ENCODE data around the gene EIF4G1. TPM values are rescaled to one million over a fixed set of nuclear protein-coding genes. Genes with fewer than 3 reads are reported as not detected.

EIF4G1 gene
- total RNA-seq, 2 donors from 2014 or later, result 263 to 524 TPM

GRCh38 chr3:184322731-184323487 lies 8.5 kb downstream of the EIF4G1 start:
- Histone ChIP-seq H3K4me3 (no peak overlapping the region), H3K27me3 (no peaks in the 10 kb centered on the region), H3K4me1 (peaks cover 4% of the 10 kb centered on the region), H3K9ac (ENCODE audit: low read depth in 2 of 2, low read length in 2 of 2) (no peak overlapping the region), H3K27ac (no peak overlapping the region), H3K36me3 (peaks cover 46% of the 10 kb centered on the region), H3K9me3 (no peaks in the 10 kb centered on the region)
- TF ChIP-seq, protein P1, sequence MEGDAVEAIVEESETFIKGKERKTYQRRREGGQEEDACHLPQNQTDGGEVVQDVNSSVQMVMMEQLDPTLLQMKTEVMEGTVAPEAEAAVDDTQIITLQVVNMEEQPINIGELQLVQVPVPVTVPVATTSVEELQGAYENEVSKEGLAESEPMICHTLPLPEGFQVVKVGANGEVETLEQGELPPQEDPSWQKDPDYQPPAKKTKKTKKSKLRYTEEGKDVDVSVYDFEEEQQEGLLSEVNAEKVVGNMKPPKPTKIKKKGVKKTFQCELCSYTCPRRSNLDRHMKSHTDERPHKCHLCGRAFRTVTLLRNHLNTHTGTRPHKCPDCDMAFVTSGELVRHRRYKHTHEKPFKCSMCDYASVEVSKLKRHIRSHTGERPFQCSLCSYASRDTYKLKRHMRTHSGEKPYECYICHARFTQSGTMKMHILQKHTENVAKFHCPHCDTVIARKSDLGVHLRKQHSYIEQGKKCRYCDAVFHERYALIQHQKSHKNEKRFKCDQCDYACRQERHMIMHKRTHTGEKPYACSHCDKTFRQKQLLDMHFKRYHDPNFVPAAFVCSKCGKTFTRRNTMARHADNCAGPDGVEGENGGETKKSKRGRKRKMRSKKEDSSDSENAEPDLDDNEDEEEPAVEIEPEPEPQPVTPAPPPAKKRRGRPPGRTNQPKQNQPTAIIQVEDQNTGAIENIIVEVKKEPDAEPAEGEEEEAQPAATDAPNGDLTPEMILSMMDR (IDR thresholded peaks at IDR 0.05), result no peak
- intact Hi-C loops (cut with DNase I), result no loop called here
- DNase-seq, result no peak

- Histone ChIP-seq H3K27me3 (no peaks in the 10 kb centered on the region), H3K9me3 (no peaks in the 10 kb centered on the region), H3K4me3 (no peak overlapping the region), H3K27ac (no peak overlapping the region), H3K36me3 (peaks cover 47% of the 10 kb centered on the region), H3K9ac (ENCODE audit: low read depth in 2 of 2, low read length in 2 of 2) (no peak overlapping the region), H3K4me1 (peaks cover 4% of the 10 kb centered on the region)
- intact Hi-C loops (cut with DNase I), result no loop called here
- TF ChIP-seq, protein P1 (IDR thresholded peaks at IDR 0.05), result no peak
- no peak for DNase-seq
Observed at GRCh38 chr3:184323696-184324095, 9.3 kb downstream of the EIF4G1 start.

GRCh38 chr3:184325269-184325668 lies 10.9 kb downstream of the EIF4G1 start:
- H3K4me3 ChIP-seq, result no peak overlapping the region
- DNase-seq, result no peak
- H3K4me1 ChIP-seq, result no peaks in the 10 kb centered on the region
- H3K9me3 ChIP-seq, result no peaks in the 10 kb centered on the region
- peaks cover 54% of the 10 kb centered on the region for H3K36me3 ChIP-seq
- H3K9ac ChIP-seq (ENCODE audit: low read depth in 2 of 2, low read length in 2 of 2), result no peak overlapping the region
- H3K27me3 ChIP-seq, result no peaks in the 10 kb centered on the region
- no peak overlapping the region for H3K27ac ChIP-seq
- TF ChIP-seq, protein P1 (IDR thresholded peaks at IDR 0.05), result no peak
- intact Hi-C loops (cut with DNase I), result no loop called here

DNA sequence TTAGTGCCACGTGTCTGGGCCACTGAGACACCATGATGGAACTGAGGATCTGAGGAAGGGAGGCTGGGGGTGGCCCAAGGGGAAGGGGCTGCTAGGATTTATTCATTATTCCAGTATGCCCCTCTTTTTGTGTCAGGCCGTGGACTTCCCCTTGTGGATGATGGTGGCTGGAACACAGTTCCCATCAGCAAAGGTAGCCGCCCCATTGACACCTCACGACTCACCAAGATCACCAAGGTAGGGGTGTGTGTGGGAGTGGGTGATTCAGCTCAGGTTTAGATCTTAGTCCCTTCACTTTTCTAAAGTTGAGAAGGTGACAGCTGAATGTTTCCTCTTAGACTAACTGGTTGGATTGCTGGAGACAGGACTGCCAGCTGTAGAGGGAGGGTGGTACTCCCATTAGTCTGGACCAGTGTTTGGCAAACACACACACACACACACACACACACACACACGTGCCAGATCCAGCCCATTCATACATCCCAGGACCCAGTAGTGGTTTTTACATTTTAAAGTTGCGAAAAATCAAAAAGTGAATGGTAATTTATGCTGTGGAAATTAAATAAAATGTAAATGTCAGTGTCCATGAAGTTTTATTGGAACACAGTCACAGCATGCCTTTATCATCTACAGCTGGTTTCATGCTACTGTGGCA lies 11.4 kb downstream of the EIF4G1 start:
- Histone ChIP-seq H3K9me3 (no peaks in the 10 kb centered on the region), H3K27ac (no peak overlapping the region), H3K27me3 (no peaks in the 10 kb centered on the region), H3K4me3 (no peak overlapping the region), H3K4me1 (no peaks in the 10 kb centered on the region), H3K36me3 (peaks cover 54% of the 10 kb centered on the region), H3K9ac (ENCODE audit: low read depth in 2 of 2, low read length in 2 of 2) (no peak overlapping the region)
- TF ChIP-seq, protein P1 (IDR thresholded peaks at IDR 0.05), result no peak
- intact Hi-C loops (cut with DNase I), result no loop called here
- no peak for DNase-seq

- Histone ChIP-seq H3K27me3 (no peaks in the 10 kb centered on the region), H3K9me3 (no peaks in the 10 kb centered on the region), H3K36me3 (peaks cover 59% of the 10 kb centered on the region), H3K9ac (ENCODE audit: low read depth in 2 of 2, low read length in 2 of 2) (no peak overlapping the region), H3K4me1 (no peaks in the 10 kb centered on the region), H3K27ac (no peak overlapping the region), H3K4me3 (no peak overlapping the region)
- TF ChIP-seq, protein P1 (IDR thresholded peaks at IDR 0.05), result no peak
- DNase-seq, result no peak
- intact Hi-C loops (cut with DNase I), result no loop called here
Observed at GRCh38 chr3:184327171-184327570, 12.8 kb downstream of the EIF4G1 start.
